GM19468 (cell line): Measurements from ENCODE around the gene SLC7A14.

Source experiments
- ATAC-seq: cut with Tn5 transposase; IDR thresholded peaks from one replicate; pipeline ENCODE4 v1.9.1; 2021; ENCODE audit warnings: mild to moderate bottlenecking, moderate library complexity, moderate number of reproducible peaks; ENCODE audit not compliant: unreplicated experiment; ENCODE audit errors: extremely low read depth

The SLC7A14 gene

GRCh38 chr3:170413291-170413690 is 172.6 kb downstream of the SLC7A14 start:
- no peak for ATAC-seq

DNA sequence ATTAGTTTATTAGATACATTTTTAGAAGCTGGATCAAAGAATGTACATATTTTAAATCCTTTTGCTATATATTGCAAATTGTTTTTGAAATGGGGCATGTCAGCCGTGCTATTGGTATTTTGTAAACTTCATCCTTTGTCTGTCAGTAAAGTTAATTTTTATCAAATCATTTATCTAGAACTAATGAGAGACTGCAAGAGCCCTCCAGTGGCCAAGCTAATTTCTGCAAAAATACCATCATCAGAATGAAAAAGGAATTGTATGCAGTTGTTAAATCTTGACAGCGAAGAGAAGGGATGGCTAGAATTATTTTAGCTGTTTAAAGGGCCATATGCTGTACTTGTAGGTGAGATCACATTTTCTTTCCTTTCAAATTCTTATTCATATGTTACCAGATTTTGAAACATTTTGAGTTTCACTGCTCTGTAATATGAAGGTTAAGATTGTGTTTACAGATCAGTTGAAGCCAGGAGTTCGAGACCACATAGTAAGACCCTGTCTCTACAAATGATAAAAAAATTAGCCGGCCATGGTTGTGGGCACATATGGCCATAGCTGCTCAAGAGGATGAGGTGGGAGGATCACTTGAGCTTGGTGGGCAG is 175.3 kb downstream of the SLC7A14 start:
- no peak for ATAC-seq
